ENCODE data around the gene TLR6. TPM values are rescaled to one million over a fixed set of nuclear protein-coding genes. Genes with fewer than 3 reads are reported as not detected.

TLR6 gene
- total RNA-seq, 2 experiments from 2014 or later, result 1.6 to 2.0 TPM

- peaks cover 4% of the 10 kb centered on the region for H3K36me3 Mint-ChIP-seq (ENCODE audit: low read depth)
- ChIA-PET POLR2A (interaction anchor here (0.6 kb wide), 1 partner anchor 230 kb away, joined by 3 read pairs; no protein-coding TSS in a partner anchor), CTCF (interaction anchor here (0.8 to 4.4 kb wide), 5 partner anchors 10 to 243 kb away, joined by 4 to 34 read pairs (median 25); no protein-coding TSS in a partner anchor)
- no peak overlapping the region for H3K27ac Mint-ChIP-seq
- DNase-seq (no peak), ATAC-seq (no peak)
- peaks cover 1% of the 10 kb centered on the region for H3K27me3 Mint-ChIP-seq
- no peak for TF ChIP-seq CTCF (IDR thresholded peaks at IDR 0.05)
- intact Hi-C loops (cut with micrococcal nuclease), result no loop called here
- peaks cover 34% of the 10 kb centered on the region for H3K4me1 Mint-ChIP-seq (ENCODE audit: low read depth)
- H3K4me3 Mint-ChIP-seq, result no peak overlapping the region
- peaks cover 2% of the 10 kb centered on the region for H3K9me3 Mint-ChIP-seq
Measured at GRCh38 chr4:38891051-38891983, 34.7 kb upstream of the TLR6 start.

- intact Hi-C loops (cut with micrococcal nuclease), result no loop called here
- ChIA-PET POLR2A (interaction anchor here (0.5 to 0.6 kb wide), 2 partner anchors 127 to 363 kb away, joined by 3 to 4 read pairs; no protein-coding TSS in a partner anchor), CTCF (interaction anchor here (0.6 to 4.4 kb wide), 11 partner anchors 12 to 710 kb away, joined by 3 to 34 read pairs (median 6); partner anchors contain the start of genes TLR1 and TLR10)
- Mint-ChIP-seq H3K4me3 (peak overlapping the region; percentile 40), H3K27me3 (no peaks in the 10 kb centered on the region), H3K36me3 (ENCODE audit: low read depth) (peaks cover 4% of the 10 kb centered on the region), H3K4me1 (ENCODE audit: low read depth) (peaks cover 25% of the 10 kb centered on the region), H3K9me3 (peaks cover 2% of the 10 kb centered on the region), H3K27ac (peak overlapping the region; percentile 91)
- no peak for TF ChIP-seq CTCF (IDR thresholded peaks at IDR 0.05)
- no peak for DNase-seq
- peak; percentile 70 for ATAC-seq
Measured at GRCh38 chr4:38889143-38889542, 32.5 kb upstream of the TLR6 start.

- H3K9me3 Mint-ChIP-seq, result no peaks in the 10 kb centered on the region
- DNase-seq (no peak), ATAC-seq (no peak)
- no peak for TF ChIP-seq CTCF (IDR thresholded peaks at IDR 0.05)
- H3K4me1 Mint-ChIP-seq (ENCODE audit: low read depth), result peaks cover 13% of the 10 kb centered on the region
- H3K27me3 Mint-ChIP-seq, result no peaks in the 10 kb centered on the region
- POLR2A ChIA-PET, result no interaction called here
- H3K27ac Mint-ChIP-seq, result no peak overlapping the region
- CTCF ChIA-PET, result interaction anchor here (1.5 to 4.2 kb wide), 2 partner anchors 9 to 23 kb away, joined by 5 to 18 read pairs; no protein-coding TSS in a partner anchor
- H3K4me3 Mint-ChIP-seq, result no peak overlapping the region
- H3K36me3 Mint-ChIP-seq (ENCODE audit: low read depth), result peaks cover 2% of the 10 kb centered on the region
- intact Hi-C loops (cut with micrococcal nuclease), result no loop called here
Measured at GRCh38 chr4:38884254-38884653, 27.6 kb upstream of the TLR6 start.

GRCh38 chr4:38876636-38877035, 20.0 kb upstream of the TLR6 start:
- ATAC-seq, result no peak
- intact Hi-C loops (cut with micrococcal nuclease), result no loop called here
- H3K4me1 Mint-ChIP-seq (ENCODE audit: low read depth), result no peaks in the 10 kb centered on the region
- no peak for DNase-seq
- H3K27ac Mint-ChIP-seq, result no peak overlapping the region
- TF ChIP-seq CTCF (IDR thresholded peaks at IDR 0.05), result no peak
- POLR2A ChIA-PET, result interaction anchor here (0.6 to 1.5 kb wide), 2 partner anchors 16 to 239 kb away, joined by 3 to 4 read pairs; no protein-coding TSS in a partner anchor
- CTCF ChIA-PET, result interaction anchor here (0.9 to 5.4 kb wide), 6 partner anchors 10 to 258 kb away, joined by 3 to 47 read pairs (median 3); partner anchors contain the start of gene TLR6
- no peaks in the 10 kb centered on the region for H3K27me3 Mint-ChIP-seq
- no peaks in the 10 kb centered on the region for H3K9me3 Mint-ChIP-seq
- H3K4me3 Mint-ChIP-seq, result no peak overlapping the region
- no peaks in the 10 kb centered on the region for H3K36me3 Mint-ChIP-seq (ENCODE audit: low read depth)

Measured in activated CD8-positive, alpha-beta T cell treated with anti-CD3 and anti-CD28 coated beads for 36 hours (primary cell).